DMS79 treated with DMSO at 0.1 percent for 48 hours (cell line): ENCODE data around the gene GPHN.
"Not testable (repeated sequence)": the region's sequence is repeated elsewhere in the genome, so short reads cannot be mapped to it uniquely, and the experiment has no call there.

Experiments
- DNase-seq: peaks from one replicate; lab custom pipeline; 2025; lab: John Stamatoyannopoulos, UW

The GPHN gene

GRCh38 chr14:66804141-66804540 is 296.2 kb downstream of the GPHN start:
- no peak for DNase-seq

- no peak for DNase-seq
Measured at GRCh38 chr14:66813636-66814035, 305.7 kb downstream of the GPHN start.

- no peak for DNase-seq
Measured at GRCh38 chr14:66815687-66816086, 307.7 kb downstream of the GPHN start.

GRCh38 chr14:66824251-66824650 is 316.3 kb downstream of the GPHN start:
- no peak for DNase-seq

GRCh38 chr14:66827182-66827581 is 319.2 kb downstream of the GPHN start:
- DNase-seq: no peak

- DNase-seq: no peak
Measured at GRCh38 chr14:66831173-66831572, 323.2 kb downstream of the GPHN start.

GRCh38 chr14:66833816-66834215 is 325.9 kb downstream of the GPHN start:
- no peak for DNase-seq

- DNase-seq: not testable (repeated sequence)
Measured at GRCh38 chr14:66837436-66837835, 329.5 kb downstream of the GPHN start.

- no peak for DNase-seq
Measured at GRCh38 chr14:66842911-66843512, 335.1 kb downstream of the GPHN start.

- DNase-seq: no peak
Measured at GRCh38 chr14:66850258-66850888, 342.4 kb downstream of the GPHN start.

- no peak for DNase-seq
Measured at GRCh38 chr14:66853311-66853710, 345.4 kb downstream of the GPHN start.

GRCh38 chr14:66857867-66858266 is 349.9 kb downstream of the GPHN start:
- DNase-seq: no peak

- no peak for DNase-seq
Measured at GRCh38 chr14:66859063-66859671, 351.2 kb downstream of the GPHN start.

GRCh38 chr14:66881596-66881995 is 373.6 kb downstream of the GPHN start:
- DNase-seq: no peak

- DNase-seq: no peak
Measured at GRCh38 chr14:66884149-66884548, 376.2 kb downstream of the GPHN start.

GRCh38 chr14:66900719-66901118 is 392.8 kb downstream of the GPHN start:
- DNase-seq: no peak

- no peak for DNase-seq
Measured at GRCh38 chr14:66910311-66910840, 402.4 kb downstream of the GPHN start.

- no peak for DNase-seq
Measured at GRCh38 chr14:66916421-66916820, 408.5 kb downstream of the GPHN start.

- DNase-seq: no peak
Measured at GRCh38 chr14:66918527-66918926, 410.6 kb downstream of the GPHN start.

- DNase-seq: no peak
Measured at GRCh38 chr14:66920196-66920595, 412.2 kb downstream of the GPHN start.

- DNase-seq: no peak
Measured at GRCh38 chr14:66923251-66923650, 415.3 kb downstream of the GPHN start.

GRCh38 chr14:66939409-66939808 is 431.5 kb downstream of the GPHN start:
- DNase-seq: no peak

GRCh38 chr14:66944872-66945271 is 436.9 kb downstream of the GPHN start:
- no peak for DNase-seq
